H1 (cell line): Measurements from ENCODE around the gene FAM169A. TPM values are rescaled to one million over a fixed set of nuclear protein-coding genes. Genes with fewer than 3 reads are reported as not detected.

Experiments used
- ASH2L ChIP-seq: fragments of 200-600, 300-600 bp; sonication (generic); IDR thresholded peaks from one replicate; pipeline ENCODE4 v1.7.1; 2017; ENCODE audit warnings: low read length
- SAP30 ChIP-seq: fragments of 300-600 bp; sonication (generic); IDR thresholded peaks from 2 replicates; pipeline ENCODE4 v1.7.1; 2012; ENCODE audit warnings: low read length, moderate library complexity, mild to moderate bottlenecking, inconsistent platforms; ENCODE audit not compliant: insufficient read depth, insufficient replicate concordance
- polyA plus RNA-seq, 7 experiments: library from polyadenylated mRNA; depleted of rRNA in 3 of 7; stranded (reverse) in 5 of 7; unstranded in 2 of 7; fragments of >200 nt in 5 of 7; fragments of 200-250 nt in 2 of 7; gene quantifications; 1 replicate in 5 of 7; 2 replicates in 1 of 7; 4 replicates in 1 of 7; pipeline versions ENCODE4 v1.2.1 to v1.2.3, GENCODE V29; 2011 to 2013; ENCODE audit warnings: missing spikeins in 2 of 7, mixed read lengths in 2 of 7
- total RNA-seq: library from RNA; stranded (reverse); fragmentation: NEBNext Ultra II Directional; extraction: Animal tissue kit (Norgen Biotek cat#: 25700); gene quantifications from 2 replicates; pipeline ENCODE4 v1.2.1, GENCODE V29; 2021

Gene FAM169A
- total and polyA plus RNA-seq, 2 of the 8 experiments (the other 6 are each of a cell fraction or from before 2014, with no cell fraction given): 12.6 to 83.1 TPM

GRCh38 chr5:74837115-74837514, 29.1 kb downstream of the FAM169A start (continued):
- no peak for TF ChIP-seq ASH2L
- TF ChIP-seq SAP30: no peak
